Measurements from ENCODE around the gene ACTBL2. TPM values are rescaled to one million over a fixed set of nuclear protein-coding genes. Genes with fewer than 3 reads are reported as not detected.

ACTBL2 gene
- total RNA-seq, 1 experiment from 2014 or later, result 1.0 TPM

DNA sequence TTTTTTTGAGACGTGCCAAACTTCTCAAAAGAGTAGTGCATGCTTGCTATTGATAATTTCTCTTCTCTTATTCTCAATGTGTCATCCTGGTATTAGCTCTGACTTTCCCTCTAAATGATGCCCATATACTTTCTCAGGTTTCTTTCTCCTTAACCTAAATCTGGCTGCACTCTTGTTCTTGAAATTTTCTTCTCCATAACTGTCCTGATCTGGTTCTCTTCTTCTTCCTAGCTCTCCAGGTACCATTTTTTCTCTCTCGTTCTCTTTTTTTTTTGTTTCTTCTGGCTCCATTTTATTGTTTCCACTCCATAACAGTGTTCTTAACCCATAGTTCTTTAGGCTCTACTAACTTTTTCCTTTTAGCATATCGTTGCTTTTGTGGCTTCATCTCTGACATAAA lies 47.9 kb downstream of the ACTBL2 start:
- in situ Hi-C loops (cut with HindIII; ENCODE audit: low pct_unique_long_range_greater_than_20kb, low sequenced_read_pairs), result no loop called here
- DNase-seq (ENCODE audit: low read depth), result no peak

GRCh38 chr5:57434227-57434640 lies 48.4 kb downstream of the ACTBL2 start:
- in situ Hi-C loops (cut with HindIII; ENCODE audit: low pct_unique_long_range_greater_than_20kb, low sequenced_read_pairs), result no loop called here

DNA sequence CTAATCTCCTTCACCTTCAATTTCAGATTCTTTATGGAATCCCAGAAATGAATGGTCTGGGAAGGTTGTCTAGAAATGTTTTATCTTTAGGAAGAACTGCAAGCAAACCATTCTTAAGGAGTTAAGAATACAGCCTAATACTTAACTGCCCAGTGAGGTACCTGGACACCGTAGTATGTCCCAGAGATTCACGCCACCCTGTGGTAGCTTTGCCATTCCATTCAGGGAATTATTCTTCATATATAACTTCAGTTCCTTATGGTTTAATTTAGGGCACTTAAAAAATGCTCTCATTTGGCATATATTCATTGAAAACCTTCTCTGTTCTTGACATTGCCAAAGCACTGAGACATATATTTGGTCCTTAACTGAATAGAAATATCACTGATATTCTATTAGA lies 49.7 kb downstream of the ACTBL2 start:
- in situ Hi-C loops (cut with HindIII; ENCODE audit: low pct_unique_long_range_greater_than_20kb, low sequenced_read_pairs), result no loop called here
- no peak for DNase-seq (ENCODE audit: low read depth)

More at GRCh38 chr5:57434227-57434640, 48.4 kb downstream of the ACTBL2 start:
- no peak for DNase-seq (ENCODE audit: low read depth)

- DNase-seq (ENCODE audit: low read depth), result no peak
- in situ Hi-C loops (cut with HindIII; ENCODE audit: low pct_unique_long_range_greater_than_20kb, low sequenced_read_pairs), result no loop called here
Measured at GRCh38 chr5:57431759-57432158, 50.9 kb downstream of the ACTBL2 start.

All from Caki2 (cell line).